ENCODE results near the gene LRP6. TPM values are rescaled to one million over a fixed set of nuclear protein-coding genes. Genes with fewer than 3 reads are reported as not detected.

Gene LRP6
- total RNA-seq, 1 donor from 2014 or later, result 1.4 TPM

- H3K36me3 Mint-ChIP-seq (ENCODE audit: low read depth), result no peaks in the 10 kb centered on the region
- H3K27me3 Mint-ChIP-seq, result peaks cover 5% of the 10 kb centered on the region
- no peak for ATAC-seq (ENCODE audit: low read depth)
- ChIA-PET CTCF (no interaction called here), POLR2A (no interaction called here)
- intact Hi-C loops (cut with micrococcal nuclease), result no loop called here
- no peak for TF ChIP-seq CTCF (IDR thresholded peaks at IDR 0.05)
- no peak for DNase-seq
- H3K27ac Mint-ChIP-seq, result no peak overlapping the region
- H3K9me3 Mint-ChIP-seq, result no peaks in the 10 kb centered on the region
- no peak overlapping the region for H3K4me3 Mint-ChIP-seq
- peaks cover 2% of the 10 kb centered on the region for H3K4me1 Mint-ChIP-seq
These were observed 50.4 kb downstream of the LRP6 start for GRCh38 chr12:12216349-12217017.

GRCh38 chr12:12214635-12215131, 52.2 kb downstream of the LRP6 start:
- TF ChIP-seq CTCF (IDR thresholded peaks at IDR 0.05), result no peak
- H3K27ac Mint-ChIP-seq, result no peak overlapping the region
- CTCF ChIA-PET, result no interaction called here

GRCh38 chr12:12214201-12214600, 52.6 kb downstream of the LRP6 start:
- Mint-ChIP-seq H3K27ac (no peak overlapping the region), H3K4me1 (peaks cover 2% of the 10 kb centered on the region), H3K4me3 (no peak overlapping the region), H3K9me3 (no peaks in the 10 kb centered on the region), H3K27me3 (no peaks in the 10 kb centered on the region), H3K36me3 (ENCODE audit: low read depth) (no peaks in the 10 kb centered on the region)
- intact Hi-C loops (cut with micrococcal nuclease), result no loop called here
- no peak for ATAC-seq (ENCODE audit: low read depth)
- ChIA-PET POLR2A (no interaction called here), CTCF (no interaction called here)
- DNase-seq, result no peak
- TF ChIP-seq CTCF (IDR thresholded peaks at IDR 0.05), result no peak

More at GRCh38 chr12:12214635-12215131, 52.2 kb downstream of the LRP6 start:
- peaks cover 2% of the 10 kb centered on the region for H3K4me1 Mint-ChIP-seq
- H3K27me3 Mint-ChIP-seq, result no peaks in the 10 kb centered on the region
- H3K9me3 Mint-ChIP-seq, result no peaks in the 10 kb centered on the region
- POLR2A ChIA-PET, result no interaction called here
- DNase-seq, result no peak
- intact Hi-C loops (cut with micrococcal nuclease), result no loop called here
- no peaks in the 10 kb centered on the region for H3K36me3 Mint-ChIP-seq (ENCODE audit: low read depth)
- no peak overlapping the region for H3K4me3 Mint-ChIP-seq
- ATAC-seq (ENCODE audit: low read depth), result no peak

DNA sequence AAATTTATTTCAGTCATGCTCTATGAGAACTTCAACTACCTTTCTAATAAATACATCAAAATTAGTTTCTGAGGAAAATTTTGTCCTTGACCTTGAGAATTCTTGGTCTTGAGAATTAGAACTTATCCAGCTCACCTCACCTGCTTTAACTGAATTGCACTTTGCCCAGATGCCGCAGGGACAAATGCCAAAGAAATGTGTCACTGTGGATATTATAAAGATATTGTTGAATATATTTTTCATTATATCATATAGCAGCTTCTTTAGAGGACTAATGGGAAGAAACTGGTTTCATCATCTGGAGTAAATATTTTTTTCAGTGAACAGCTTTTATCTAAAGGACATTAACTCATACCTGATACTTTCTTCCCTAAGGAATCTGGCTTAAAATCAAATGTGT, 54.1 kb downstream of the LRP6 start:
- H3K27me3 Mint-ChIP-seq, result no peaks in the 10 kb centered on the region
- CTCF ChIA-PET, result no interaction called here
- DNase-seq (no peak), ATAC-seq (ENCODE audit: low read depth) (no peak)
- intact Hi-C loops (cut with micrococcal nuclease), result no loop called here
- H3K36me3 Mint-ChIP-seq (ENCODE audit: low read depth), result no peaks in the 10 kb centered on the region
- peaks cover 2% of the 10 kb centered on the region for H3K4me1 Mint-ChIP-seq
- no peak overlapping the region for H3K4me3 Mint-ChIP-seq
- H3K27ac Mint-ChIP-seq, result no peak overlapping the region
- POLR2A ChIA-PET, result no interaction called here
- H3K9me3 Mint-ChIP-seq, result no peaks in the 10 kb centered on the region
- no peak for TF ChIP-seq CTCF (IDR thresholded peaks at IDR 0.05)

GRCh38 chr12:12210983-12211382, 55.9 kb downstream of the LRP6 start:
- intact Hi-C loops (cut with micrococcal nuclease), result no loop called here
- no peaks in the 10 kb centered on the region for H3K9me3 Mint-ChIP-seq
- TF ChIP-seq CTCF (IDR thresholded peaks at IDR 0.05), result no peak
- ChIA-PET POLR2A (no interaction called here), CTCF (no interaction called here)
- no peak for DNase-seq
- H3K36me3 Mint-ChIP-seq (ENCODE audit: low read depth), result no peaks in the 10 kb centered on the region
- ATAC-seq (ENCODE audit: low read depth), result no peak
- H3K27me3 Mint-ChIP-seq, result no peaks in the 10 kb centered on the region
- H3K27ac Mint-ChIP-seq, result no peak overlapping the region
- H3K4me1 Mint-ChIP-seq, result no peaks in the 10 kb centered on the region
- no peak overlapping the region for H3K4me3 Mint-ChIP-seq

Measured in activated B cell treated with CpG ODN at 0.5 μM for 24 hours (primary cell).